ENCODE data around the gene SSH2. TPM values are rescaled to one million over a fixed set of nuclear protein-coding genes. Genes with fewer than 3 reads are reported as not detected.
"Not testable (repeated sequence)": the region's sequence is repeated elsewhere in the genome, so short reads cannot be mapped to it uniquely, and the experiment has no call there.

SSH2 gene
- total and polyA plus RNA-seq, 5 donors from 2014 or later, result 27.2 to 90.4 (median 38.2) TPM

DNA sequence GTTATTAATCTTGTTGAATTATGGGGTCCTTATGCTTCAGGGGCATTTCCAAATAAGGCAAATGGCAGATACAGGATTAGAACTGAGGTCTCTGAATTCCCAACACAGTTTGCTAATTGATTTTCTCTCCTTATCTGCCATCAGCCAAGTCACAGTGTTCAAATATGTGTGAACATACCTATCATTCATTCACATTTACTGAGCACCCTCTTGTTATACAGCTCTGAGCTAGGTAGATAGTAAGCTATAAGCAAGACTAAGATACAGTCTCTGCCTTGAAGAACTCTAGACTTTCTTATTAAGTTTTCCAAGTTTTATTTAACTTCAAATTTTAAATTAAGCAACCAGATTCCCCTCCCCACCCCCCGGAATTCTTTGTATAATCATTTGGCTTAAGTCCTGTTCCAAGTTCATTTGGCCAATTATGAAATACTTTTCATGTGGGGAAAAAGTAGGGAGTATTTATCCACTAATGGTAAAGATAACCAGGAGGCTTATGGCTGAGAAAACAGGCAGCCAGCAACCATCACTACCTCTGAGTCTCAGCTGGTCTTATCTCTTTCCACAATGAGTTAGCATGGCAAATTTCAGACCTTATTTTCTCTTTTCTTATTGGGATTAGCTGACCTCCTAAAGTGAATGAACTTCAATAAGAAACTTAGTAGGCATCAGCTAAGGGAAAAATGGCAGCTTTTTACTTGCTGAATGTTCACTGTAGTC is 275.9 kb downstream of the SSH2 start:
- H3K36me3 Mint-ChIP-seq, result peaks cover 42% of the 10 kb centered on the region
- Histone ChIP-seq H3K36me3 (ENCODE audit: control insufficient read depth, insufficient read depth, low read length) (peaks cover 50% of the 10 kb centered on the region), H3K27me3 (ENCODE audit: control insufficient read depth, insufficient read depth, low read length) (no peaks in the 10 kb centered on the region), H3K4me1 (ENCODE audit: control insufficient read depth, insufficient read depth, low read length, poor library complexity, severe bottlenecking) (no peaks in the 10 kb centered on the region), H3K9me3 (ENCODE audit: control insufficient read depth in 2 of 2, low read length in 2 of 2) (no peaks in the 10 kb centered on the region), H3K27ac (ENCODE audit: insufficient read depth, low read length, poor library complexity, severe bottlenecking) (no peak overlapping the region), H3K4me3 (ENCODE audit: low read depth, low read length) (no peak overlapping the region)
- H3K27me3 Mint-ChIP-seq, result no peaks in the 10 kb centered on the region
- DNase-seq (no peak), ATAC-seq (ENCODE audit: low read depth in 2 of 2) (no peak)
- peaks cover 0 to 11% (median 3%) of the 10 kb centered on the region in 4 donors for H3K4me1 Mint-ChIP-seq
- H3K27ac Mint-ChIP-seq, result peak overlapping the region in 1 of 3 donors; percentile 17
- H3K4me3 Mint-ChIP-seq, result no peak overlapping the region
- H3K9me3 Mint-ChIP-seq, result no peaks in the 10 kb centered on the region

- Mint-ChIP-seq H3K9me3 (no peaks in the 10 kb centered on the region), H3K36me3 (peaks cover 42% of the 10 kb centered on the region), H3K4me3 (no peak overlapping the region), H3K27ac (peak overlapping the region in 1 of 3 donors; percentile 17), H3K27me3 (no peaks in the 10 kb centered on the region), H3K4me1 (peaks cover 0 to 16% (median 2%) of the 10 kb centered on the region in 4 donors)
- H3K4me1 ChIP-seq (ENCODE audit: control insufficient read depth, insufficient read depth, low read length, poor library complexity, severe bottlenecking), result no peaks in the 10 kb centered on the region
- H3K9me3 ChIP-seq (ENCODE audit: control insufficient read depth in 2 of 2, low read length in 2 of 2), result no peaks in the 10 kb centered on the region
- H3K27me3 ChIP-seq (ENCODE audit: control insufficient read depth, insufficient read depth, low read length), result no peaks in the 10 kb centered on the region
- H3K36me3 ChIP-seq (ENCODE audit: control insufficient read depth, insufficient read depth, low read length), result peaks cover 51% of the 10 kb centered on the region
- no peak overlapping the region for H3K27ac ChIP-seq (ENCODE audit: insufficient read depth, low read length, poor library complexity, severe bottlenecking)
- H3K4me3 ChIP-seq (ENCODE audit: low read depth, low read length), result no peak overlapping the region
- DNase-seq (no peak), ATAC-seq (ENCODE audit: low read depth in 2 of 2) (no peak)
Observed at GRCh38 chr17:29652976-29653375, 277.1 kb downstream of the SSH2 start.

- ATAC-seq (ENCODE audit: low read depth in 2 of 2); H3K27ac Mint-ChIP-seq; H3K27me3 Mint-ChIP-seq; H3K4me3 Mint-ChIP-seq; H3K9me3 Mint-ChIP-seq; H3K9me3 ChIP-seq (ENCODE audit: control insufficient read depth in 2 of 2, low read length in 2 of 2); H3K4me3 ChIP-seq (ENCODE audit: low read depth, low read length); DNase-seq; H3K27ac ChIP-seq (ENCODE audit: insufficient read depth, low read length, poor library complexity, severe bottlenecking); H3K27me3 ChIP-seq (ENCODE audit: control insufficient read depth, insufficient read depth, low read length); H3K4me1 ChIP-seq (ENCODE audit: control insufficient read depth, insufficient read depth, low read length, poor library complexity, severe bottlenecking): not testable (repeated sequence)
- peaks cover 45% of the 10 kb centered on the region for H3K36me3 Mint-ChIP-seq
- H3K4me1 Mint-ChIP-seq, result peaks cover 0 to 16% (median 2%) of the 10 kb centered on the region in 4 donors
- H3K36me3 ChIP-seq (ENCODE audit: control insufficient read depth, insufficient read depth, low read length), result peaks cover 58% of the 10 kb centered on the region
Observed at GRCh38 chr17:29651913-29652312, 278.1 kb downstream of the SSH2 start.

DNA sequence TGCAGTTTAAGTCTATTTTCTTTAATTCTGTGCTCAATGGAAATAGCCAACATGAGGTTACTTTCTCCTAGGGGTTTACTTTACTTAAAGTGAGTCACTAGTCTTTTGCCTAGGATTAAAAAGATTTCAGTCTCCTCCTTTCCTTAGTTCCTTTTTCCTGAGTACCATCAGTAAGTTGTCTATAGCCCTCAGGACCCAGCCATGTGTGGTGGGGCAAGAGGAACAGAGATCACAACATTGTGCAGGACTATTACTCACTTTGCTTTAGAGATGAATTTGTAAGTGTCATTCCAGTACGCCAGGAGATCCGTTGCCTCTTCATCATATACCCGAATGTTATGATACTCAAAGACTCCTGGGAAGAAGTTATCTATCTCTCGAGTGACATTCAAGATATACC is 279.6 kb downstream of the SSH2 start:
- Mint-ChIP-seq H3K27ac (peak overlapping the region in 1 of 3 donors; percentile 48), H3K9me3 (no peaks in the 10 kb centered on the region), H3K36me3 (peaks cover 43% of the 10 kb centered on the region), H3K4me1 (peaks cover 0 to 12% (median 1%) of the 10 kb centered on the region in 4 donors), H3K4me3 (no peak overlapping the region), H3K27me3 (no peaks in the 10 kb centered on the region)
- no peak overlapping the region for H3K27ac ChIP-seq (ENCODE audit: insufficient read depth, low read length, poor library complexity, severe bottlenecking)
- H3K27me3 ChIP-seq (ENCODE audit: control insufficient read depth, insufficient read depth, low read length), result no peaks in the 10 kb centered on the region
- no peak for ATAC-seq (ENCODE audit: low read depth in 2 of 2)
- no peak for DNase-seq
- no peaks in the 10 kb centered on the region for H3K4me1 ChIP-seq (ENCODE audit: control insufficient read depth, insufficient read depth, low read length, poor library complexity, severe bottlenecking)
- H3K36me3 ChIP-seq (ENCODE audit: control insufficient read depth, insufficient read depth, low read length), result peaks cover 57% of the 10 kb centered on the region
- no peaks in the 10 kb centered on the region for H3K9me3 ChIP-seq (ENCODE audit: control insufficient read depth in 2 of 2, low read length in 2 of 2)
- no peak overlapping the region for H3K4me3 ChIP-seq (ENCODE audit: low read depth, low read length)

GRCh38 chr17:29649359-29649758 is 280.7 kb downstream of the SSH2 start:
- peaks cover 0 to 12% (median 3%) of the 10 kb centered on the region in 4 donors for H3K4me1 Mint-ChIP-seq
- no peaks in the 10 kb centered on the region for H3K9me3 ChIP-seq (ENCODE audit: control insufficient read depth in 2 of 2, low read length in 2 of 2)
- ATAC-seq (ENCODE audit: low read depth in 2 of 2) (no peak), DNase-seq (no peak)
- no peak overlapping the region for H3K27ac ChIP-seq (ENCODE audit: insufficient read depth, low read length, poor library complexity, severe bottlenecking)
- H3K36me3 Mint-ChIP-seq, result peaks cover 44% of the 10 kb centered on the region
- H3K9me3 Mint-ChIP-seq, result no peaks in the 10 kb centered on the region
- no peaks in the 10 kb centered on the region for H3K4me1 ChIP-seq (ENCODE audit: control insufficient read depth, insufficient read depth, low read length, poor library complexity, severe bottlenecking)
- H3K27me3 ChIP-seq (ENCODE audit: control insufficient read depth, insufficient read depth, low read length), result no peaks in the 10 kb centered on the region
- H3K4me3 ChIP-seq (ENCODE audit: low read depth, low read length), result no peak overlapping the region
- H3K36me3 ChIP-seq (ENCODE audit: control insufficient read depth, insufficient read depth, low read length), result peaks cover 57% of the 10 kb centered on the region
- H3K4me3 Mint-ChIP-seq, result no peak overlapping the region
- no peaks in the 10 kb centered on the region for H3K27me3 Mint-ChIP-seq
- H3K27ac Mint-ChIP-seq, result peak overlapping the region in 1 of 3 donors; percentile 62

GRCh38 chr17:29648005-29648404 is 282.0 kb downstream of the SSH2 start:
- H3K4me1 Mint-ChIP-seq, result peaks cover 0 to 12% (median 3%) of the 10 kb centered on the region in 4 donors
- H3K27ac ChIP-seq (ENCODE audit: insufficient read depth, low read length, poor library complexity, severe bottlenecking), result no peak overlapping the region
- H3K27ac Mint-ChIP-seq, result no peak overlapping the region
- no peak for ATAC-seq (ENCODE audit: low read depth in 2 of 2)
- no peaks in the 10 kb centered on the region for H3K9me3 Mint-ChIP-seq
- no peak overlapping the region for H3K4me3 Mint-ChIP-seq
- peaks cover 43% of the 10 kb centered on the region for H3K36me3 Mint-ChIP-seq
- DNase-seq, result no peak
- no peaks in the 10 kb centered on the region for H3K4me1 ChIP-seq (ENCODE audit: control insufficient read depth, insufficient read depth, low read length, poor library complexity, severe bottlenecking)
- H3K27me3 Mint-ChIP-seq, result no peaks in the 10 kb centered on the region
- no peaks in the 10 kb centered on the region for H3K9me3 ChIP-seq (ENCODE audit: control insufficient read depth in 2 of 2, low read length in 2 of 2)
- peaks cover 62% of the 10 kb centered on the region for H3K36me3 ChIP-seq (ENCODE audit: control insufficient read depth, insufficient read depth, low read length)
- no peaks in the 10 kb centered on the region for H3K27me3 ChIP-seq (ENCODE audit: control insufficient read depth, insufficient read depth, low read length)
- H3K4me3 ChIP-seq (ENCODE audit: low read depth, low read length), result no peak overlapping the region

GRCh38 chr17:29645515-29646051 is 284.4 kb downstream of the SSH2 start:
- no peaks in the 10 kb centered on the region for H3K9me3 ChIP-seq (ENCODE audit: control insufficient read depth in 2 of 2, low read length in 2 of 2)
- H3K27me3 ChIP-seq (ENCODE audit: control insufficient read depth, insufficient read depth, low read length), result no peaks in the 10 kb centered on the region
- Mint-ChIP-seq H3K36me3 (peaks cover 34% of the 10 kb centered on the region), H3K4me3 (no peak overlapping the region), H3K27ac (peak overlapping the region in 2 of 3 donors; percentile 56 to 79), H3K9me3 (no peaks in the 10 kb centered on the region), H3K27me3 (no peaks in the 10 kb centered on the region), H3K4me1 (peaks cover 2 to 18% (median 12%) of the 10 kb centered on the region in 4 donors)
- DNase-seq (no peak), ATAC-seq (ENCODE audit: low read depth in 2 of 2) (no peak)
- H3K4me1 ChIP-seq (ENCODE audit: control insufficient read depth, insufficient read depth, low read length, poor library complexity, severe bottlenecking), result no peaks in the 10 kb centered on the region
- H3K27ac ChIP-seq (ENCODE audit: insufficient read depth, low read length, poor library complexity, severe bottlenecking), result no peak overlapping the region
- peaks cover 55% of the 10 kb centered on the region for H3K36me3 ChIP-seq (ENCODE audit: control insufficient read depth, insufficient read depth, low read length)
- no peak overlapping the region for H3K4me3 ChIP-seq (ENCODE audit: low read depth, low read length)

- DNase-seq, result no peak
- Histone ChIP-seq H3K27ac (ENCODE audit: insufficient read depth, low read length, poor library complexity, severe bottlenecking) (no peak overlapping the region), H3K4me1 (ENCODE audit: control insufficient read depth, insufficient read depth, low read length, poor library complexity, severe bottlenecking) (no peaks in the 10 kb centered on the region), H3K9me3 (ENCODE audit: control insufficient read depth in 2 of 2, low read length in 2 of 2) (no peaks in the 10 kb centered on the region), H3K36me3 (ENCODE audit: control insufficient read depth, insufficient read depth, low read length) (peaks cover 44% of the 10 kb centered on the region), H3K4me3 (ENCODE audit: low read depth, low read length) (no peak overlapping the region), H3K27me3 (ENCODE audit: control insufficient read depth, insufficient read depth, low read length) (no peaks in the 10 kb centered on the region)
- H3K27ac Mint-ChIP-seq, result peak overlapping the region in 1 of 3 donors; percentile 48
- no peaks in the 10 kb centered on the region for H3K27me3 Mint-ChIP-seq
- no peaks in the 10 kb centered on the region for H3K9me3 Mint-ChIP-seq
- H3K4me1 Mint-ChIP-seq, result peaks cover 12 to 30% (median 15%) of the 10 kb centered on the region in 4 donors
- no peak for ATAC-seq (ENCODE audit: low read depth in 2 of 2)
- H3K4me3 Mint-ChIP-seq, result no peak overlapping the region
- H3K36me3 Mint-ChIP-seq, result peaks cover 27% of the 10 kb centered on the region
Observed at GRCh38 chr17:29643817-29644160, 286.2 kb downstream of the SSH2 start.

Measured in CD4-positive, CD25-positive, alpha-beta regulatory T cell (primary cell).